22Rv1 (cell line): ENCODE measurements around the gene SLX4IP.

Source experiments
- CTCF ChIP-seq: fragments of 450-650 bp; IDR thresholded peaks from 2 replicates; pipeline ENCODE4 v1.5.1; 2017; ENCODE audit warnings: mild to moderate bottlenecking
- ZFX ChIP-seq: fragments of 450-650 bp; IDR thresholded peaks from 2 replicates; pipeline ENCODE4 v1.6.1; 2017; ENCODE audit warnings: antibody characterized with exemption, borderline replicate concordance

- TF ChIP-seq CTCF (no peak), ZFX (no peak)
Observed at GRCh38 chr20:10676518-10676917, 241.4 kb downstream of the SLX4IP start.
